Gastroesophageal sphincter (tissue), 4 donors: ENCODE data around the gene ARID1B. TPM values are rescaled to one million over a fixed set of nuclear protein-coding genes. Genes with fewer than 3 reads are reported as not detected.
A peak's percentile ranks its signal among the peaks of the same experiment; 100 is the strongest.

Experiments used
- ATAC-seq: fragments of 150-250 bp; one replicate; pipeline ENCODE4 v1.9.1; 2016; ENCODE audit warnings: mild to moderate bottlenecking, moderate library complexity
- H3K27ac ChIP-seq, 4 donors: fragments of 200-600 bp; sonication (generic) in 3 of 4; 1 replicate in 3 of 4; 2 replicates in 1 of 4; pipeline ENCODE4 v1.5.1; 2016 to 2019
- H3K27me3 ChIP-seq: fragments of 200-600 bp; sonication (generic); one replicate; pipeline ENCODE4 v1.5.1; 2019
- H3K36me3 ChIP-seq, 2 donors: fragments of 200-600 bp; sonication (generic); one replicate each; pipeline ENCODE4 v1.5.1; 2019; ENCODE audit warnings: control low read depth in 1 of 2
- H3K4me1 ChIP-seq, 3 donors: fragments of 200-600 bp; sonication (generic); 1 replicate in 2 of 3; 2 replicates in 1 of 3; pipeline ENCODE4 v1.5.1; 2016 to 2019; ENCODE audit warnings: control low read depth in 2 of 3
- H3K4me3 ChIP-seq, 2 donors: fragments of 200-600 bp; sonication (generic); one replicate each; pipeline ENCODE4 v1.5.1; 2019; ENCODE audit warnings: mild to moderate bottlenecking in 1 of 2, moderate library complexity in 1 of 2
- H3K9me3 ChIP-seq, 3 donors: fragments of 200-600 bp; sonication (generic); one replicate each; pipeline ENCODE4 v1.5.1; 2017 to 2019; ENCODE audit warnings: control low read depth in 2 of 3
- CTCF ChIP-seq, 4 experiments: fragments of 200-600 bp in 2 of 4; fragments of 450-650 bp in 2 of 4; sonication (generic) in 1 of 4; IDR thresholded peaks; one replicate each; pipeline ENCODE4 v1.5.1; 2017 to 2019; ENCODE audit warnings: antibody characterized with exemption in 4 of 4, mild to moderate bottlenecking in 2 of 4, moderate library complexity in 2 of 4
- EP300 ChIP-seq: sonication (generic); formaldehyde crosslinking; IDR thresholded peaks from one replicate; pipeline ENCODE4 v1.6.1; 2017; ENCODE audit warnings: antibody characterized with exemption, mild to moderate bottlenecking
- POLR2A ChIP-seq, 2 donors: fragments of 450-650 bp; IDR thresholded peaks; one replicate each; pipeline ENCODE4 v1.6.1; 2017; ENCODE audit warnings: antibody characterized with exemption in 2 of 2, mild to moderate bottlenecking in 2 of 2, moderate library complexity in 1 of 2
- POLR2AphosphoS5 ChIP-seq: sonication (generic); formaldehyde crosslinking; IDR thresholded peaks from one replicate; pipeline ENCODE4 v1.6.1; 2017; ENCODE audit warnings: antibody characterized with exemption
- WGBS, 2 donors: methylation state at CpG; one replicate each; pipeline ENCODE4 v1.1.5; 2018; ENCODE audit warnings: low coverage in 1 of 2; 5-methylcytosine and 5-hydroxymethylcytosine counted together
- total RNA-seq, 4 donors: library from RNA; depleted of rRNA; stranded (reverse); fragments of >200 nt; gene quantifications; one replicate each; pipeline ENCODE4 v1.1.0, GENCODE V29; 2016

The ARID1B gene
- total RNA-seq, 4 donors from 2014 or later, result 40.0 to 106 (median 79.7) TPM

- WGBS, 2 donors, result 45 to 62% methylated on average over 1 of the region's 1 CpG
- TF ChIP-seq EP300, result no peak
- TF ChIP-seq POLR2AphosphoS5, result no peak
- no peak for TF ChIP-seq POLR2A (IDR thresholded peaks at IDR 0.05)
- no peak for TF ChIP-seq CTCF (IDR thresholded peaks at IDR 0.05)
- no peak overlapping the region for H3K4me3 ChIP-seq
Measured at GRCh38 chr6:157104803-157105202, 327.6 kb downstream of the ARID1B start.

GRCh38 chr6:157106487-157106886 lies 329.3 kb downstream of the ARID1B start:
- H3K27ac ChIP-seq, result peak overlapping the region in 1 of 4 donors; percentile 4
- no peaks in the 10 kb centered on the region for H3K9me3 ChIP-seq
- no peak for ATAC-seq
- peaks cover 0 to 25% (median 15%) of the 10 kb centered on the region in 3 donors for H3K4me1 ChIP-seq
- TF ChIP-seq POLR2AphosphoS5, result no peak
- TF ChIP-seq POLR2A (IDR thresholded peaks at IDR 0.05), result no peak
- no peak for TF ChIP-seq CTCF (IDR thresholded peaks at IDR 0.05)
- TF ChIP-seq EP300, result no peak
- peaks cover 0 to 7% of the 10 kb centered on the region in 2 donors for H3K36me3 ChIP-seq
- no peak overlapping the region for H3K4me3 ChIP-seq
- 75 to 80% methylated on average over 1 of the region's 2 CpGs for WGBS, 2 donors
- H3K27me3 ChIP-seq, result no peaks in the 10 kb centered on the region

More at GRCh38 chr6:157104803-157105202, 327.6 kb downstream of the ARID1B start:
- Histone ChIP-seq H3K9me3 (no peaks in the 10 kb centered on the region), H3K36me3 (no peaks in the 10 kb centered on the region), H3K27ac (no peak overlapping the region), H3K4me1 (peaks cover 0 to 25% (median 15%) of the 10 kb centered on the region in 3 donors), H3K27me3 (no peaks in the 10 kb centered on the region)
- ATAC-seq, result no peak

- WGBS, 2 donors, result 23 to 26% methylated on average over 4 of the region's 4 CpGs
- Histone ChIP-seq H3K36me3 (peaks cover 0 to 7% of the 10 kb centered on the region in 2 donors), H3K27me3 (no peaks in the 10 kb centered on the region), H3K4me1 (peaks cover 0 to 25% (median 15%) of the 10 kb centered on the region in 3 donors), H3K9me3 (no peaks in the 10 kb centered on the region), H3K4me3 (no peak overlapping the region), H3K27ac (peak overlapping the region; percentile 48 to 74 (median 55))
- ATAC-seq, result no peak
- TF ChIP-seq POLR2AphosphoS5 (no peak), EP300 (no peak), POLR2A (IDR thresholded peaks at IDR 0.05) (no peak), CTCF (IDR thresholded peaks at IDR 0.05) (no peak)
Measured at GRCh38 chr6:157107571-157107914, 330.4 kb downstream of the ARID1B start.

GRCh38 chr6:157107915-157108651 lies 330.9 kb downstream of the ARID1B start:
- ATAC-seq, result peak; percentile 66
- WGBS, 2 donors, result 25 to 28% methylated on average over 6 of the region's 6 CpGs
- Histone ChIP-seq H3K27me3 (no peaks in the 10 kb centered on the region), H3K9me3 (no peaks in the 10 kb centered on the region), H3K4me3 (no peak overlapping the region), H3K36me3 (peaks cover 0 to 7% of the 10 kb centered on the region in 2 donors), H3K27ac (peak overlapping the region; percentile 48 to 74 (median 55)), H3K4me1 (peaks cover 0 to 25% (median 15%) of the 10 kb centered on the region in 3 donors)
- no peak for TF ChIP-seq CTCF (IDR thresholded peaks at IDR 0.05)
- TF ChIP-seq POLR2AphosphoS5, result peak; percentile 66

- H3K27ac ChIP-seq, result peak overlapping the region in 3 of 4 donors; percentile 48 to 74 (median 54)
- H3K36me3 ChIP-seq, result peaks cover 0 to 7% of the 10 kb centered on the region in 2 donors
- H3K27me3 ChIP-seq, result no peaks in the 10 kb centered on the region
- H3K4me3 ChIP-seq, result no peak overlapping the region
- WGBS, 2 donors, result 51 to 70% methylated on average over 6 to 7 of the region's 7 CpGs
- no peaks in the 10 kb centered on the region for H3K9me3 ChIP-seq
- peaks cover 0 to 25% (median 15%) of the 10 kb centered on the region in 3 donors for H3K4me1 ChIP-seq
- TF ChIP-seq POLR2AphosphoS5 (no peak), CTCF (IDR thresholded peaks at IDR 0.05) (no peak), POLR2A (IDR thresholded peaks at IDR 0.05) (no peak), EP300 (no peak)
- no peak for ATAC-seq
Measured at GRCh38 chr6:157108923-157109322, 331.7 kb downstream of the ARID1B start.
